ENCODE data around the gene CREM. TPM values are rescaled to one million over a fixed set of nuclear protein-coding genes. Genes with fewer than 3 reads are reported as not detected.

The CREM gene
- total RNA-seq, 1 experiment from 2014 or later = 21.4 TPM

GRCh38 chr10:35195361-35196306 is 69.0 kb downstream of the CREM start (continued):
- TF ChIP-seq, protein P1, sequence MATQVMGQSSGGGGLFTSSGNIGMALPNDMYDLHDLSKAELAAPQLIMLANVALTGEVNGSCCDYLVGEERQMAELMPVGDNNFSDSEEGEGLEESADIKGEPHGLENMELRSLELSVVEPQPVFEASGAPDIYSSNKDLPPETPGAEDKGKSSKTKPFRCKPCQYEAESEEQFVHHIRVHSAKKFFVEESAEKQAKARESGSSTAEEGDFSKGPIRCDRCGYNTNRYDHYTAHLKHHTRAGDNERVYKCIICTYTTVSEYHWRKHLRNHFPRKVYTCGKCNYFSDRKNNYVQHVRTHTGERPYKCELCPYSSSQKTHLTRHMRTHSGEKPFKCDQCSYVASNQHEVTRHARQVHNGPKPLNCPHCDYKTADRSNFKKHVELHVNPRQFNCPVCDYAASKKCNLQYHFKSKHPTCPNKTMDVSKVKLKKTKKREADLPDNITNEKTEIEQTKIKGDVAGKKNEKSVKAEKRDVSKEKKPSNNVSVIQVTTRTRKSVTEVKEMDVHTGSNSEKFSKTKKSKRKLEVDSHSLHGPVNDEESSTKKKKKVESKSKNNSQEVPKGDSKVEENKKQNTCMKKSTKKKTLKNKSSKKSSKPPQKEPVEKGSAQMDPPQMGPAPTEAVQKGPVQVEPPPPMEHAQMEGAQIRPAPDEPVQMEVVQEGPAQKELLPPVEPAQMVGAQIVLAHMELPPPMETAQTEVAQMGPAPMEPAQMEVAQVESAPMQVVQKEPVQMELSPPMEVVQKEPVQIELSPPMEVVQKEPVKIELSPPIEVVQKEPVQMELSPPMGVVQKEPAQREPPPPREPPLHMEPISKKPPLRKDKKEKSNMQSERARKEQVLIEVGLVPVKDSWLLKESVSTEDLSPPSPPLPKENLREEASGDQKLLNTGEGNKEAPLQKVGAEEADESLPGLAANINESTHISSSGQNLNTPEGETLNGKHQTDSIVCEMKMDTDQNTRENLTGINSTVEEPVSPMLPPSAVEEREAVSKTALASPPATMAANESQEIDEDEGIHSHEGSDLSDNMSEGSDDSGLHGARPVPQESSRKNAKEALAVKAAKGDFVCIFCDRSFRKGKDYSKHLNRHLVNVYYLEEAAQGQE (IDR thresholded peaks at IDR 0.05; ENCODE audit: low read depth) = no peak
- TF ChIP-seq SP1 (IDR thresholded peaks at IDR 0.05; ENCODE audit: low read depth) = peak; percentile 54; the same call in 1 of the 2 replicates

DNA sequence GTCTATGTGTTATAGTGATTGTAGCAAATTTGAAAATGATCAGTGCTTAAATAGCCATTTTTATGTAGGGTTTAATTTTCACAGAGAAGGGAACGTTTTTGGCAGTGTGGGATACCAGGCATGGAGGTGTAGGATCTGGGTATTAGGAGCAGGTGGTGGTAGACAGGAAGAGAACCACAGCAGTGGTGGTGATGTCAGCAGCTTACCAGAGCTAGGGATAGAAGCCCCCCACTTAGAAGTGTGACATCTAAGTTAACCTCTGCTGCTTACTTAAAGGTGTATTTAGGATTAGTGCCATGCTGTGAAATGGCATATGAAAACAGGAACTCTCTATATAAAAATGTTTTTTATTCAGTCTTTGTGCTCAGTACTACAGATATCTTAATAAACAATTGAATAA is 73.8 kb downstream of the CREM start:
- no peaks in the 10 kb centered on the region for H3K9me2 ChIP-seq (ENCODE audit: insufficient read depth)
- DNase-seq (ENCODE audit: low read depth, low spot score) = no peak
- H4K20me1 ChIP-seq (ENCODE audit: insufficient read depth) = no peaks in the 10 kb centered on the region
- no peak overlapping the region for H2AFZ ChIP-seq (ENCODE audit: low read depth, low read length, poor library complexity, severe bottlenecking)
- RAD21 ChIA-PET (ENCODE audit: low non-redundant PET in 1 of 2, low total read pairs in 2 of 2, uncharacterized antibody in 2 of 2, unreplicated experiment in 2 of 2) = no interaction called here
- CTCF ChIA-PET = no interaction called here
- no peaks in the 10 kb centered on the region for H3K9me3 ChIP-seq (ENCODE audit: control insufficient read depth in 1 of 2, insufficient read depth in 1 of 2, low read depth in 1 of 2, low read length in 2 of 2)
- H3K36me3 ChIP-seq (ENCODE audit: control insufficient read depth in 1 of 2, insufficient read depth in 2 of 2, low read length in 2 of 2) = no peaks in the 10 kb centered on the region
- POLR2A ChIA-PET = no interaction called here
- H3K4me2 ChIP-seq (ENCODE audit: low read length) = no peak overlapping the region
- no peaks in the 10 kb centered on the region for H3K27me3 ChIP-seq (ENCODE audit: insufficient read depth, low read length)
- H3K27ac ChIP-seq (ENCODE audit: low read depth, low read length) = no peak overlapping the region
- no peak for ATAC-seq
- intact Hi-C loops (cut with micrococcal nuclease) = no loop called here
- BruUV-seq (replicated peaks) = no TSS peak
- H3K79me2 ChIP-seq (ENCODE audit: insufficient read depth, low read length) = no peaks in the 10 kb centered on the region
- no peak overlapping the region for H3K9ac ChIP-seq (ENCODE audit: low read length)
- peaks cover 2 to 11% of the 10 kb centered on the region in 2 experiments; a peak in 2 of 4 replicates for H3K4me1 ChIP-seq (ENCODE audit: control insufficient read depth in 1 of 2, insufficient read depth in 2 of 2, low read length in 2 of 2)
- H3K4me3 ChIP-seq (replicated peaks in 1 of 2; ENCODE audit: low read depth in 1 of 2, low read length in 2 of 2) = no peak overlapping the region
- TF ChIP-seq EGR1 (IDR thresholded peaks at IDR 0.05; ENCODE audit: low read depth) (no peak), EZH2 (IDR thresholded peaks at IDR 0.05) (no peak), SRF (IDR thresholded peaks at IDR 0.05; ENCODE audit: low read depth) (no peak), JUND (IDR thresholded peaks at IDR 0.05) (no peak), ZFX (IDR thresholded peaks at IDR 0.05) (no peak), EZH2phosphoT487 (IDR thresholded peaks at IDR 0.05; ENCODE audit: borderline replicate concordance) (no peak), RAD21 (IDR thresholded peaks at IDR 0.05; ENCODE audit: low read depth) (no peak), ELF1 (IDR thresholded peaks at IDR 0.05; ENCODE audit: borderline replicate concordance, low read depth) (no peak), CBX3 (IDR thresholded peaks at IDR 0.05; ENCODE audit: low read depth) (no peak), ZNF274 (IDR thresholded peaks at IDR 0.05; ENCODE audit: low read depth, low read length) (no peak)
- TF ChIP-seq, protein P2, sequence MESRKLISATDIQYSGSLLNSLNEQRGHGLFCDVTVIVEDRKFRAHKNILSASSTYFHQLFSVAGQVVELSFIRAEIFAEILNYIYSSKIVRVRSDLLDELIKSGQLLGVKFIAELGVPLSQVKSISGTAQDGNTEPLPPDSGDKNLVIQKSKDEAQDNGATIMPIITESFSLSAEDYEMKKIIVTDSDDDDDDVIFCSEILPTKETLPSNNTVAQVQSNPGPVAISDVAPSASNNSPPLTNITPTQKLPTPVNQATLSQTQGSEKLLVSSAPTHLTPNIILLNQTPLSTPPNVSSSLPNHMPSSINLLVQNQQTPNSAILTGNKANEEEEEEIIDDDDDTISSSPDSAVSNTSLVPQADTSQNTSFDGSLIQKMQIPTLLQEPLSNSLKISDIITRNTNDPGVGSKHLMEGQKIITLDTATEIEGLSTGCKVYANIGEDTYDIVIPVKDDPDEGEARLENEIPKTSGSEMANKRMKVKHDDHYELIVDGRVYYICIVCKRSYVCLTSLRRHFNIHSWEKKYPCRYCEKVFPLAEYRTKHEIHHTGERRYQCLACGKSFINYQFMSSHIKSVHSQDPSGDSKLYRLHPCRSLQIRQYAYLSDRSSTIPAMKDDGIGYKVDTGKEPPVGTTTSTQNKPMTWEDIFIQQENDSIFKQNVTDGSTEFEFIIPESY (IDR thresholded peaks at IDR 0.05; ENCODE audit: extremely low read depth, insufficient replicate concordance, low read length) = no peak
- TF ChIP-seq, protein P3, sequence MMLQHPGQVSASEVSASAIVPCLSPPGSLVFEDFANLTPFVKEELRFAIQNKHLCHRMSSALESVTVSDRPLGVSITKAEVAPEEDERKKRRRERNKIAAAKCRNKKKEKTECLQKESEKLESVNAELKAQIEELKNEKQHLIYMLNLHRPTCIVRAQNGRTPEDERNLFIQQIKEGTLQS (IDR thresholded peaks at IDR 0.05) = no peak
- TF ChIP-seq, protein P1 (IDR thresholded peaks at IDR 0.05; ENCODE audit: low read depth) = no peak

Measured in HCT116 (cell line).